ENCODE measurements around the gene NBAS.
"Not testable (repeated sequence)": the region's sequence is repeated elsewhere in the genome, so short reads cannot be mapped to it uniquely, and the experiment has no call there.

NBAS gene

GRCh38 chr2:15250946-15251345, 310.2 kb downstream of the NBAS start:
- DNase-seq: not testable (repeated sequence)

GRCh38 chr2:15246870-15247269, 314.3 kb downstream of the NBAS start:
- no peak for DNase-seq

GRCh38 chr2:15243762-15244161, 317.4 kb downstream of the NBAS start:
- DNase-seq: peak; percentile 14

GRCh38 chr2:15242936-15243461, 318.1 kb downstream of the NBAS start:
- DNase-seq: no peak

GRCh38 chr2:15241929-15242328, 319.2 kb downstream of the NBAS start:
- DNase-seq: no peak

- no peak for DNase-seq
Observed at GRCh38 chr2:15241201-15241600, 319.9 kb downstream of the NBAS start.

- DNase-seq: no peak
Observed at GRCh38 chr2:15238028-15238427, 323.1 kb downstream of the NBAS start.

GRCh38 chr2:15230599-15231192, 330.4 kb downstream of the NBAS start:
- DNase-seq: no peak

GRCh38 chr2:15226661-15227060, 334.5 kb downstream of the NBAS start:
- no peak for DNase-seq

- no peak for DNase-seq
Observed at GRCh38 chr2:15225131-15225530, 336.0 kb downstream of the NBAS start.

GRCh38 chr2:15224641-15225040, 336.5 kb downstream of the NBAS start:
- no peak for DNase-seq

GRCh38 chr2:15223887-15224286, 337.2 kb downstream of the NBAS start:
- DNase-seq: no peak

- no peak for DNase-seq
Observed at GRCh38 chr2:15222856-15223255, 338.3 kb downstream of the NBAS start.

- DNase-seq: no peak
Observed at GRCh38 chr2:15220603-15221002, 340.5 kb downstream of the NBAS start.

GRCh38 chr2:15218423-15219086, 342.6 kb downstream of the NBAS start:
- no peak for DNase-seq

GRCh38 chr2:15212249-15212648, 348.9 kb downstream of the NBAS start:
- DNase-seq: no peak

GRCh38 chr2:15210542-15210941, 350.6 kb downstream of the NBAS start:
- DNase-seq: not testable (repeated sequence)

- DNase-seq: no peak
Observed at GRCh38 chr2:15206419-15206818, 354.7 kb downstream of the NBAS start.

- DNase-seq: no peak
Observed at GRCh38 chr2:15205562-15205961, 355.6 kb downstream of the NBAS start.

- no peak for DNase-seq
Observed at GRCh38 chr2:15201009-15201408, 360.1 kb downstream of the NBAS start.

GRCh38 chr2:15200581-15200980, 360.6 kb downstream of the NBAS start:
- no peak for DNase-seq

- no peak for DNase-seq
Observed at GRCh38 chr2:15198051-15198450, 363.1 kb downstream of the NBAS start.

- DNase-seq: no peak
Observed at GRCh38 chr2:15195813-15196212, 365.3 kb downstream of the NBAS start.

GRCh38 chr2:15191789-15192188, 369.3 kb downstream of the NBAS start:
- no peak for DNase-seq

GRCh38 chr2:15189216-15189615, 371.9 kb downstream of the NBAS start:
- DNase-seq: no peak

Measured in NCI-H345 (cell line).